K562 (cell line): Measurements from ENCODE around the gene NECTIN2. TPM values are rescaled to one million over a fixed set of nuclear protein-coding genes. Genes with fewer than 3 reads are reported as not detected.

Source experiments
- ATAC-seq: fragments of 200-7000 bp; cut with Tn5 transposase; 3 replicates; pipeline ENCODE4 v1.9.1; 2020; ENCODE audit warnings: moderate library complexity
- BruUV-seq: library from RNA; stranded (reverse); fragments of 400-500 nt; replicated peaks from 2 replicates; lab custom pipeline; 2021; lab: Mats Ljungman, UMichigan
- CTCF ChIA-PET: fragments of 300-600 bp; formaldehyde crosslinking; extraction: SDS; loops from one replicate; lab custom pipeline; 2021; ENCODE audit warnings: low intra/inter-chr PET ratio; lab: Yijun Ruan, JAX
- POLR2A ChIA-PET: fragments of 300-600, 350-650 bp; sonication (Branson Sonifier 250); formaldehyde crosslinking; extraction: SDS; loops from one replicate; lab custom pipeline; 2021; ENCODE audit warnings: antibody characterized with exemption, inconsistent platforms; lab: Yijun Ruan, JAX
- DNase-seq, 4 experiments: peaks; one replicate each; pipeline versions ENCODE4 v3.0.0 to v3.0.0-alpha.2; 2011 to 2018; ENCODE audit warnings: low spot score in 3 of 4, mixed read lengths in 3 of 4; ENCODE audit errors: extremely low read depth in 1 of 4
- FAIRE-seq: peaks from 2 replicates; lab custom pipeline; 2011; peaks lifted over from hg19 to GRCh38; lab: Jason Lieb, UNC
- H2AFZ ChIP-seq: 2 replicates; pipeline ENCODE4 v1.6.0; 2011; ENCODE audit warnings: low read depth, low read length, control low read depth, inconsistent platforms
- H3K27ac ChIP-seq: fragments of 200-600 bp; 3 replicates; pipeline ENCODE4 v1.8.0; 2011; ENCODE audit warnings: low read depth, mild to moderate bottlenecking, control low read depth, inconsistent platforms, low read length, moderate library complexity, mixed read lengths; ENCODE audit errors: extremely low read depth
- H3K27me3 ChIP-seq, 2 experiments: fragments of 300-600 bp in 1 of 2; 2 replicates in 1 of 2; 3 replicates in 1 of 2; pipeline versions ENCODE4 v1.6.0 to v1.8.0; 2011; ENCODE audit warnings: inconsistent platforms in 2 of 2, low read length in 2 of 2, mild to moderate bottlenecking in 1 of 2, mixed read lengths in 1 of 2, moderate library complexity in 1 of 2; ENCODE audit not compliant: control insufficient read depth in 2 of 2, insufficient read depth in 2 of 2
- H3K36me3 ChIP-seq: fragments of 300-600 bp; 3 replicates; pipeline ENCODE4 v1.8.0; 2011; ENCODE audit warnings: mild to moderate bottlenecking, low read length, inconsistent platforms; ENCODE audit not compliant: control insufficient read depth, insufficient read depth
- H3K4me1 ChIP-seq, 2 experiments: fragments of 200-600 bp in 1 of 2; replicated peaks in 1 of 2; 2 replicates in 1 of 2; 3 replicates in 1 of 2; pipeline versions ENCODE4 v1.5.1 to v1.8.0; 2011; ENCODE audit warnings: inconsistent platforms in 2 of 2, low read length in 2 of 2, mild to moderate bottlenecking in 1 of 2, mixed read lengths in 1 of 2, moderate library complexity in 1 of 2; ENCODE audit not compliant: control insufficient read depth in 2 of 2, insufficient read depth in 2 of 2
- H3K4me2 ChIP-seq: 2 replicates; pipeline ENCODE4 v1.6.1; 2011; ENCODE audit warnings: low read length, control low read depth, inconsistent platforms, mixed read lengths; ENCODE audit not compliant: insufficient read depth
- H3K4me3 ChIP-seq: fragments of 200-600 bp; sonication (generic), shearing (Covaris generic); 2 replicates; pipeline ENCODE4 v1.5.1; 2016; ENCODE audit warnings: control low read depth, inconsistent platforms
- H3K79me2 ChIP-seq: fragments of 200-600 bp; 3 replicates; pipeline ENCODE4 v1.8.0; 2011; ENCODE audit warnings: low read length, inconsistent platforms; ENCODE audit not compliant: control insufficient read depth, insufficient read depth
- H3K9ac ChIP-seq, 2 experiments: 2 replicates each; pipeline versions ENCODE4 v1.6.0 to v1.6.1; 2011; ENCODE audit warnings: low read depth in 2 of 2, low read length in 2 of 2, control low read depth in 1 of 2, inconsistent platforms in 1 of 2, mild to moderate bottlenecking in 1 of 2, mixed read lengths in 1 of 2; ENCODE audit not compliant: insufficient read depth in 1 of 2
- H3K9me1 ChIP-seq: one replicate; pipeline ENCODE4 v1.6.0; 2011; ENCODE audit warnings: inconsistent platforms, mild to moderate bottlenecking, low read length, moderate library complexity; ENCODE audit not compliant: control insufficient read depth, insufficient read depth
- H3K9me3 ChIP-seq: replicated peaks from 2 replicates; pipeline ENCODE4 v1.5.1; 2011; ENCODE audit warnings: low read depth, low read length, inconsistent platforms; ENCODE audit not compliant: control insufficient read depth, insufficient read depth
- H4K20me1 ChIP-seq: replicated peaks from 2 replicates; pipeline ENCODE4 v1.6.1; 2011; ENCODE audit warnings: low read length, inconsistent platforms, mixed read lengths; ENCODE audit not compliant: control insufficient read depth, insufficient read depth
- CEBPG ChIP-seq, 3 experiments: fragments of 200-800 bp in 1 of 3; sonication (Bioruptor generic) in 1 of 3; sonication (generic) in 1 of 3; formaldehyde crosslinking in 1 of 3; IDR thresholded peaks in 2 of 3; conservative IDR thresholded peaks in 1 of 3; 2 replicates each; pipeline versions ENCODE4 v1.6.1 to v1.8.0; 2016 to 2022; ENCODE audit warnings: missing compliant biosample characterization in 2 of 3, missing genetic modification characterization in 2 of 3, mild to moderate bottlenecking in 1 of 3, missing genetic modification reagents in 1 of 3
- WGBS: fragments of 100-300 bp; shearing (Covaris generic); methylation state at CpG from one replicate; pipeline ENCODE4 v1.1.6; 2016; ENCODE audit warnings: low coverage, mixed read lengths; ENCODE audit not compliant: insufficient coverage; ENCODE audit errors: missing lambda C conversion rate; 5-methylcytosine and 5-hydroxymethylcytosine counted together
- in situ Hi-C: fragments of 300-500 bp; cut with MboI; formaldehyde crosslinking; loops from 4 replicates; pipeline ENCODE4 v1.15.0; 2018; ENCODE audit warnings: inconsistent platforms, mixed read lengths
- intact Hi-C: fragments of 100-400 bp; cut with micrococcal nuclease; formaldehyde crosslinking; loops from 2 replicates; pipeline ENCODE4 v1.14.2; 2022
- polyA plus RNA-seq, 8 experiments: library from polyadenylated mRNA; depleted of rRNA in 4 of 8; stranded (reverse) in 5 of 8; unstranded in 3 of 8; fragments of >200 nt; fragmentation: Nextera tagmentation in 2 of 8; fragmentation: Illumina TruSeq in 1 of 8; extraction: Ambion mirVana in 2 of 8; extraction: Trizol in 1 of 8; gene quantifications; 2 replicates each; pipeline versions ENCODE4 v1.2.1 to v1.2.3, GENCODE V29; 2011 to 2014; ENCODE audit warnings: inconsistent platforms in 1 of 8, missing spikeins in 1 of 8
- total RNA-seq, 7 experiments: library from RNA; depleted of rRNA in 6 of 7; stranded (reverse); fragments of >200 nt in 6 of 7; fragmentation: Illumina TruSeq in 2 of 7; extraction: Trizol in 2 of 7; gene quantifications; 2 replicates each; pipeline versions ENCODE4 v1.2.1 to v1.2.3, GENCODE V29; 2011 to 2021; ENCODE audit warnings: low replicate concordance in 1 of 7
- TF ChIP-seq, protein P1 (sequence below), 2 experiments: fragments of 450-650 bp; formaldehyde crosslinking in 1 of 2; IDR thresholded peaks; 2 replicates each; pipeline versions ENCODE4 v1.4.0 to v1.6.1; 2014 to 2020; ENCODE audit warnings: mild to moderate bottlenecking in 2 of 2, borderline replicate concordance in 1 of 2, low read depth in 1 of 2

Gene NECTIN2
- total and polyA plus RNA-seq, 9 of the 15 experiments (the other 6 are each of a cell fraction or from before 2014, with no cell fraction given) = 3.9 to 94.9 (median 34.9) TPM

- H3K27ac ChIP-seq = no peak overlapping the region
- no peaks in the 10 kb centered on the region for H3K9me3 ChIP-seq
- no peaks in the 10 kb centered on the region for H4K20me1 ChIP-seq
- H3K79me2 ChIP-seq = no peaks in the 10 kb centered on the region
- 67% methylated on average over 4 of the region's 4 CpGs for WGBS
- H3K27me3 ChIP-seq = no peaks in the 10 kb centered on the region
- H3K9ac ChIP-seq = 0 out of 4 replicates have a peak overlapping the region, but pooled peaks of 1 of the 2 experiments have one; percentile 33
- FAIRE-seq = peak; percentile 48
- peak in 2 of 4 experiments; percentile 14 to 19 for DNase-seq
- ATAC-seq = peak; percentile 61; the same call in 2 of the 3 replicates
- TF ChIP-seq, protein P1, sequence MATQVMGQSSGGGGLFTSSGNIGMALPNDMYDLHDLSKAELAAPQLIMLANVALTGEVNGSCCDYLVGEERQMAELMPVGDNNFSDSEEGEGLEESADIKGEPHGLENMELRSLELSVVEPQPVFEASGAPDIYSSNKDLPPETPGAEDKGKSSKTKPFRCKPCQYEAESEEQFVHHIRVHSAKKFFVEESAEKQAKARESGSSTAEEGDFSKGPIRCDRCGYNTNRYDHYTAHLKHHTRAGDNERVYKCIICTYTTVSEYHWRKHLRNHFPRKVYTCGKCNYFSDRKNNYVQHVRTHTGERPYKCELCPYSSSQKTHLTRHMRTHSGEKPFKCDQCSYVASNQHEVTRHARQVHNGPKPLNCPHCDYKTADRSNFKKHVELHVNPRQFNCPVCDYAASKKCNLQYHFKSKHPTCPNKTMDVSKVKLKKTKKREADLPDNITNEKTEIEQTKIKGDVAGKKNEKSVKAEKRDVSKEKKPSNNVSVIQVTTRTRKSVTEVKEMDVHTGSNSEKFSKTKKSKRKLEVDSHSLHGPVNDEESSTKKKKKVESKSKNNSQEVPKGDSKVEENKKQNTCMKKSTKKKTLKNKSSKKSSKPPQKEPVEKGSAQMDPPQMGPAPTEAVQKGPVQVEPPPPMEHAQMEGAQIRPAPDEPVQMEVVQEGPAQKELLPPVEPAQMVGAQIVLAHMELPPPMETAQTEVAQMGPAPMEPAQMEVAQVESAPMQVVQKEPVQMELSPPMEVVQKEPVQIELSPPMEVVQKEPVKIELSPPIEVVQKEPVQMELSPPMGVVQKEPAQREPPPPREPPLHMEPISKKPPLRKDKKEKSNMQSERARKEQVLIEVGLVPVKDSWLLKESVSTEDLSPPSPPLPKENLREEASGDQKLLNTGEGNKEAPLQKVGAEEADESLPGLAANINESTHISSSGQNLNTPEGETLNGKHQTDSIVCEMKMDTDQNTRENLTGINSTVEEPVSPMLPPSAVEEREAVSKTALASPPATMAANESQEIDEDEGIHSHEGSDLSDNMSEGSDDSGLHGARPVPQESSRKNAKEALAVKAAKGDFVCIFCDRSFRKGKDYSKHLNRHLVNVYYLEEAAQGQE (IDR thresholded peaks at IDR 0.05; ENCODE audit: borderline replicate concordance) = peak; percentile 37; the same call in 1 of the 2 replicates
- TF ChIP-seq, protein P1 (CRISPR knock-in tag; IDR thresholded peaks at IDR 0.05; ENCODE audit: low read depth) = no peak
- TF ChIP-seq CEBPG (CRISPR knock-in tag; IDR thresholded peaks at IDR 0.05) (no peak), CEBPG (tag; conservative IDR thresholded peaks at IDR 0.05 in 1 of 2, IDR thresholded peaks at IDR 0.05 in 1 of 2) (no peak)
- no peak overlapping the region for H3K4me3 ChIP-seq
- peaks cover 0 to 7% of the 10 kb centered on the region in 2 experiments; a peak in 2 of 5 replicates for H3K4me1 ChIP-seq
- BruUV-seq = no TSS peak
- intact Hi-C loops = no loop called here
- peaks cover 33% of the 10 kb centered on the region for H3K36me3 ChIP-seq
- H2AFZ ChIP-seq = no peak overlapping the region
- no peak overlapping the region for H3K4me2 ChIP-seq
- CTCF ChIA-PET = interaction anchor here (0.7 kb wide), 1 partner anchor 191 kb away, joined by 4 read pairs; no protein-coding TSS in a partner anchor
- POLR2A ChIA-PET = interaction anchor here (0.7 kb wide), 1 partner anchor 51 kb away, joined by 3 read pairs; no protein-coding TSS in a partner anchor
- in situ Hi-C loops = no loop called here
- no peaks in the 10 kb centered on the region for H3K9me1 ChIP-seq
These were observed 20.6 kb downstream of the NECTIN2 start for GRCh38 chr19:44866664-44867063.
